HK-2 (cell line): ENCODE results near the gene OSBPL1A.
"Not testable (repeated sequence)": the region's sequence is repeated elsewhere in the genome, so short reads cannot be mapped to it uniquely, and the experiment has no call there.

Source experiments
- DNase-seq: peaks from one replicate; pipeline ENCODE4 v3.0.0-alpha.2; 2018; ENCODE audit not compliant: unreplicated experiment

Gene OSBPL1A

DNA sequence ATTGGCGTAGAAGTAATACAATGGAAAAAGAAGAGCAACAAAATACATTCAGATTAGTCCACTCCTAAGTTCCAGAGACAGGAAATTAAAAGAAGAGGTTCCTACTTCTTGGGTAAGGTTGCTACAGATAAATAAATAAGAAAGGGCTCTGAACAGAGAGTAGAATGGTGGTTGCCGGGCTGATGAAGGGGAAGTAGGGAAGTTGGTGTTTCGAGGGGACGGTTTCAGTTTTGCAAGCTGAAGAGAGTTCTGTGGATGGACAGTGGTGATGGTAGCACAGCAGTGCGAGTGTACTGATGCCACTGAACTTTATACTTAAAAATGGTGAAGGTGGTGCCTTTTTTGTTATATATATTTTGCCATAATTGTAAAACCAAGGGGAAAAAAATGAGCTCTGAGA, 210.6 kb downstream of the OSBPL1A start:
- no peak for DNase-seq

DNA sequence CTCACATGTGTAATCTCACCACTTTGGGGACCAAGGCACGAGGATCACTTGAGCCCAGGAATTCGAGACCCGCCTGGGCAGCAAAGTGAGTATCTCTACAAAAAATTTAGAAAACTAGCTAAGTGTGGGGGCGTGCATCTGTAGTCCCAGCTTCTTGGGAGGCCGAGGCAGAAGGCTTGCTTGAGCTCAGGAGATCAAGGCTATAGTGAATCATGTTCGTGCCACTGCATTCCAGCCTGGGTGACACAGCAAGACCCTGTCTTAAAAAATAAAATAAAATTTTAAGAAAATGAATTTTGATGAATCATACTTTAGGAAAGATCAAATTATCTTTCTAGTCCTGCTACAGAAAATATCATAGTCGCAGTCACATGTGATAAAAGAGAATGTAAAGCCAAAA, 211.8 kb downstream of the OSBPL1A start:
- DNase-seq: no peak

DNA sequence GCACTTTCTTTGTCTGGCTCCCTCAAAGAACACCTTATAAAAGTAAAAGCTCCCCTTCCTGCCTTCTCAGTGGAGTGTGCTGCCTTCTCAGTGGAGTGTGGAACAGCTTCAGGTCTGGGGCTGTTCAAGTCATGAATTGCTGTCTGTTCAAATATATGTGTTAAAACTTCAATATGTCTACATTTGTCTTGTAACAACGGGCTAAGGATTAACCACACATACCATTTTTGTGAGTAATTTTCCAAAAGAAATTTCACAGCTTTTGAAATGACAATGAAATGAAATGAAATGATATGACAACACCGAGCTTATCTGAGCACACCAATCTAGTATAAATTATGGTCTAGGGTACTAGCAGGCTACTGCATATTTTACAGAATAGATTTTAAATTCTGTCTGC, 215.8 kb downstream of the OSBPL1A start:
- DNase-seq: no peak

DNA sequence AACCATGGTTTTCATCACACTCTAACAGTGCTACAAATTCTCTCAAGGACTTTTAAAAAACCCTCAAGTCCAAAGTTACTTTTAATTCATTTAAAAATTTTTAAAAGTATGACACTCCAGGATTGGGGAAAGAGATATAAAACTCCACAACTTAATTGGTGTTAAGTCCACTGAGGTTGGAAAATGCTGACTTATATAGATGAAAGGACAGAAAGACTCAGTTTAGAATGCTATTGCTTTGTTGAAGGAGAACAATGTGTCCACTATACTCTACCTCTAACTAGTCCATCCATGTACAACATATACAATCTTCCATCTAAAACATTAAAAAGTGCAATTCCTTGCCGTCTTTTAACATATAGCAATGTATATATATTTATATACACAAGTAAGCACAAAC, 217.6 kb downstream of the OSBPL1A start:
- no peak for DNase-seq

DNA sequence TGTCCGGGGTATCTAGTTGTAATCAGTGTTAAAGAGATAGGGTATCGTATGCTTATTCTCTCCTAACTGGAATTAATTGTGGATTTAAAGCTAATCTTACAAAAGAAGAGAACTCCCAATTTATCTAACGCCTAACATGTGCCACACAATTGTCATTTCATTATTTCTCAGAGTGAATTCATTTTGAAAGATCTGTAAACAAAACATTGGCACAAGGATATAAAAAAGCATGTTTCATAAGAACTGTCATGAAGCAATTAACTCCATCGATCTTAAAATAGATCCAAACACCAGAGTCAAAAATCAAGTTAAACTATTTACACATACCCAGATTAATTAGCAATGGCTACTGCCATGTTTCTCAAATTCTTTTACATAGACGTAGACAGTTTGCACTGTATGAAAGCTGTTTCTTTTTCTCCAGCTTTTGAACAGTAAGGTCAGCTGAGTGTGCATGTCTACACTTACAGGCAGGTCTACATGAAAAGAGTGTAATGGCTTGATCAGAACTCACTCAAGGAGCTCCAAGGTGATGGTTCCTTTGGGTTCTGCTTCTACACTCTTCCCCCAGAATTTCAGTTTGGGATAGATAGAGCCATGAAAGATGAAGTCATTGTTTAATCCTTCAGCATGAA, 220.0 kb downstream of the OSBPL1A start:
- DNase-seq: no peak

DNA sequence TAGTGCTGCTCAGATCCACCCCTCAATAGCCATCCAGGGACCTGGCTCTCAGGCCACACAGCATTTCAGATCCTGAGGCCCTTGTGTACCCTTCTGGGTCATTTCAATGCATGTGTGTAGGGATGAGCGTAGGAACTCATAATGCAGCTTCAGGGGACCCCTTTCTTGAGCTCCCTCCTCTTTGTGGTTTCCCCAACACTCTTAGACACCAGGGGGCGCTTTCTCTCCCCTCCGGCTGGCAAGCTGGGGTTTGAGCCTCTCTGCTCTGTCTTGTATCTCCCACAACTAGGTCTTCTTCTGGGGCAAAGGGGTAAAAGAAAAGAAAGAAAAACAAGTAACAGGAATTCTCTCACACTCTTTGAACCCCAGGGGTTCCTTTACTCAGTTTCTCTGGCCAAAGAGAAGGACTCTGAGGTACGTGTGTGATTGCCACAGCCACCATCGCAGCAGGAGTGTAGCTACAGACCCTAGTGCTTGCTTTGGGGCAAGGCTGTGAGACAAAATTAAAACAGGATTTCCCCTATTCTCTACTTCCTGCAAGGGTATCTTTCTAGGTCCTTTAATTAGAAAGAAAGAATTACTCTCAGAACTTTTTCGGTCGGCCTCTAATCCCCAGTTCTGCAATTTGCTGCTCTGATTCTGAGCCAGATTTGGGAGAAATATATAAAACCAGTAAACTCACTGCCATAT, 220.8 kb downstream of the OSBPL1A start:
- peak; percentile 27 for DNase-seq

DNA sequence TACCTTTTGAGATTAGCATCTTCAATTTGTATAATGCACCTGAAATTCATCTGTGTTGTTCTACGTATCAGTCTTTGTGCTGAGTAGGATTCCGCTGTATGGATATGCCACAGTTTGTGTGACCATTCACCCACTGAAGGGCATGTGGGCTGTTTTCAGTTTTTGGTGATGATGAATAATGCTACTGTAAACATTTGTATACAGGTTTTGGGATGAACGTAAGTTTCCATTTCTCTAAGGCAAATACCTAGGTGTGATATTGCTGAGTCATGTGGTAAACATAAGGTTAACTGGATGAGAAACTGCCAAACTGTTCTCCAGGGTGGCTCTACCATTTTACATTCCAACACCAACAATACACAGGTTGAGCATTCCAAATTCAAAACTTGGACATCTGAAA, 223.6 kb downstream of the OSBPL1A start:
- no peak for DNase-seq

DNA sequence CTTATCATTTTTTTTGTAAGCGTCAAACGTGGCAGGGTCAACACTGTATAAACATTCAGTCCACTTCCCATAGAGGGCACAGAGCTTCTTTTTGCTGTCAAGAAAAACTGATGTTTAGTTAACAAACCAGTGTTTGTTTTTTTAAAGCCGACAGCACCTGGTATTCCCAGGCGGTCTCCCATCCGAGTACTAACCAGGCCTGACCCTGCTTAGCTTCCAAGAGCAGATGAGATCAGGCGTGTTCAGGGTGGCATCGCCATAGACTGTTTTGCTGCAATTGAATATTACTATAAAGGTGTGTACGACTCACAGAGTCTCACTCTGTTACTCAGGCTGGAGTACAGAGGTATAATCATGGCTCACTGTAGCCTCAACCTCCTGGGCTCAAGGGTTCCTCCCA, 227.3 kb downstream of the OSBPL1A start:
- no peak for DNase-seq

DNA sequence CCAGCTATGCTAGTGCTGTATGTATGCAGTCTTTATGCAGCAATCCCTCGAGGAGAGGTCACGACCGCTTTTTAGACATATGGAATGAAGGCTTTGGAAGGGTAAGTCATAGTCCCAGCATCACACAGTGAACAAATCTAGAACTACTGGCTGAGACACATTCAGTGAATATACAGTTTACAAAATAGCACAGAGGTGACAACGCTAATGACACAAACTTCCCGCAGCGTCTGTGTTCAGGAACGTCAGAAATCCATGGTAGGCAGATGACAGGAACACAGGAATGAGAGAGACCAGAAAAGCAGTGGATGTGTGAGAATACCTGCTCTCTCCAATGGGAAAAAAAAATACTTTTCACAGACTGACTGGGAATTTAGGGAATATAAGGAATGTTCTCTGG, 229.1 kb downstream of the OSBPL1A start:
- no peak for DNase-seq

DNA sequence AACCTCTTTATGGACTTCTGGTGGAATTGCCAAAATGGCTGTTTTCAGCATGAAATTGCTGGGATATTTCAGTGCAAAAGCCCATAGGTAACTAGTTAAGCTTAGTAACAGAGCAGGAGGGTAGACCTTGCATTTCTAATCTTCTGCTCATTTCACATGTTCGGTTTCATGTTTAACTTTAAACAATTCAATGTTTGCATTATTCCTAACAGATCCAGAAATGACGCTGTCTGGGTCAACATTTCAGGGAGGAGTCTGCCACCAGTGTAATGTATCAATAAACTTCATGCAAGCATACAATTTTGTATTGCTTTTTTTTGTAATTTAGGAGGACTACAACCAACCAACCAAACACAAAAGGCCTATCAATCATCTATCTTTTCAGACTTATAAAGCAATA, 236.3 kb downstream of the OSBPL1A start:
- DNase-seq: no peak

DNA sequence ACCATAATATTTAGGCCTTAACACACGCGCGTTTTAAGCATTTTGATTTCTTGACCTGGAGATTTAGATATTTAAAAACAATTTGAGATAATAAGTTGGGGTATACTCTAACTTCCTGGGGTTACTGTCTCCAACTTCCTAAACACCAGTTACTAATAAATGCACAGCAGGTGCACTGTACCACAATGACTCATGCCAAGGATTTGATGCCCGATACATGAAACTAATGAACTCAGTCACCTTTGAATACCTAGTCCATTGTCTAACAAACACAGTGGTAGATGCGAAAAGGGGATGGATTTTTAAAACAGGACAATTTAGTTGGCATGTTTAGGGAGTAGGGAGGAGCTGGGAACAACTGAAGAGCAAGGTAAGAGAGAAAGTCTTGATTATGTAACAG, 237.5 kb downstream of the OSBPL1A start:
- no peak for DNase-seq

DNA sequence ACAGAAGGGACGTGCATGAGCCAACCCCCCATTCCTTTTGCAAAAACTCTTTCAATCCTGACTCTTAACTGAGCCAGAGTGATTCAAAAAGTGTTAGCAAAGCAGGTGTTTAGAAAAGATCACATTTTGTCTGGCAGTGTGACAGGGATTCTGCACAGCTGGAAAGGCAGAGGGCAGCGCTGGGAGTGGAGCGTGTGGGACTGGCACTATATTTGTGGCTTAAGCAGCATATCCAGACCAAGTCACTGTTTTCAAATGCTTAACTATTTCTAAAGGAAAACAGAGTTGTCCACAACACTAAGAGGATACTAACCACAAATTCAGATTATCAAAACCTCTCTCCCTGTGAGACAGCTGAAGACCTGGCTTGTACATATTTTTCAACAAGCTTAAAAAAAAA, 239.8 kb downstream of the OSBPL1A start:
- no peak for DNase-seq

DNA sequence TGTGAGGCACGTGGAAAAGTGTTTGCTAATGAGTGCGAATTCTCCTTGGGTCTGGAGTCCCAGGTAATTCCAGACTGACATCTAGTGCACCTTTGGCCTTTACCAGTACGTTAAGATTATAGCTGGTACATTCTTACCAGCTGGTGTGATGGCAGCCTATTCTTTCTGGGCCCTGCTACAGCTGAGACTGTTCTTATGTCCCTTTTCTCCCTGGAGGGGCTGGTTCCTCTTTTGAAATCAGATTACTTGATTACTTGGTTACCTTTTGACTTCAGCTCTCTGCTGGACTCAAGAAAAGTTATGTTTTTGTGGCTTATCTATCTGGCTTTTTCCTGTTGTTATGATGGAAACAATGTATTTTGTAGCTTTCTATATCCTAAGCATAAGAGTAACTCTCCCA, 244.2 kb downstream of the OSBPL1A start:
- DNase-seq: no peak

DNA sequence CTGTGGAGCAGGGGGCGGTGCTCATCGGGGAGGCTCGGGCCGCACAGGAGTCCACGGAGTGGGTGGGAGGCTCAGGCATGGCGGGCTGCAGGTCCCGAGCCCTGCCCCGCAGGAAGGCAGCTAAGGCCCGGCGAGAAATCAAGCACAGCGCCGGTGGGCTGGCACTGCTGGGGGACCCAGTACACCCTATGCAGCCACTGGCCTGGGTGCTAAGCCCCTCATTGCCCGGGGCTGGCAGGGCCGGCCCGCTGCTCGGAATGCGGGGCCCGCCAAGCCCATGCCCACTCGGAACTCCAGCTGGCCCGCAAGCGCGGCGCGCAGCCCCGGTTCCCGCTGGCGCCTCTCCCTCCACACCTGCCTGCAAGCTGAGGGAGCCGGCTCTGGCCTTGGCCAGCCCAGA, 248.0 kb downstream of the OSBPL1A start:
- not testable (repeated sequence) for DNase-seq

DNA sequence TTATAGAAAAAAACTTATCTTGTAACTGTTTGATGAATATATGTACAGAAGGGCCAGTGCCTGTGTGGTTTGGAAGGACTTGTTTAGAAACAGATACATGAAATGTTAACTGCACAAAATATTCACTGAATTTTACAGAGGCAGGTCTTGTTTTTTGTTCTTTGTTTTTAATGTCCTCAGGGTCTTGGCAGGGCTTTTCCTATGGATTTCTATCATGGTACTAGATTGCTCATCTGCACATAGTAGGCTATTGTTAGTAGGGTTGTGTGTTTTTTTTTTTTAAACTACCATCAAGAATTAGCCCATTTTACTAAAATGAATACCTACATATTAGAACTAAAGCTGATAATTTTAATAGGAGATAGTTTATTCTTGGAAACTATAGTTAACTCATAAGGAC, 255.2 kb downstream of the OSBPL1A start:
- DNase-seq: no peak

DNA sequence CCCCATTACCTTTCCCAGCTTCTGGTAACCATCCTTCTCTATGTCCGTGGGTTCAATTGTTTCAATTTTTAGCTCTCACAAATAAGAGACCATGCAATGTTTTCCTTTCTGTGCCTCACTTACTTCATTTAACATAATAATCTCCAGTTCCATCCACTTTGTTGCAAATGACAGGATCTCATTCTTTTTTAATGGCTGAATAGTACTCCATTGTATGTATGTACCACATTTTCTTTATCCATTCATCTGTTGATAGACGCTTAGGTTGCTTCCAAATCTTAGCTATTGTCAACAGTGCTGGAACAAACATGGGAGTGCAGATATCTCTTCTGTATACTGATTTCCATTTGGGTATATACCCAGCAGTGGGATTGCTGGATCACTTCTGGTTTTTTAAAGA, 256.9 kb downstream of the OSBPL1A start:
- no peak for DNase-seq

DNA sequence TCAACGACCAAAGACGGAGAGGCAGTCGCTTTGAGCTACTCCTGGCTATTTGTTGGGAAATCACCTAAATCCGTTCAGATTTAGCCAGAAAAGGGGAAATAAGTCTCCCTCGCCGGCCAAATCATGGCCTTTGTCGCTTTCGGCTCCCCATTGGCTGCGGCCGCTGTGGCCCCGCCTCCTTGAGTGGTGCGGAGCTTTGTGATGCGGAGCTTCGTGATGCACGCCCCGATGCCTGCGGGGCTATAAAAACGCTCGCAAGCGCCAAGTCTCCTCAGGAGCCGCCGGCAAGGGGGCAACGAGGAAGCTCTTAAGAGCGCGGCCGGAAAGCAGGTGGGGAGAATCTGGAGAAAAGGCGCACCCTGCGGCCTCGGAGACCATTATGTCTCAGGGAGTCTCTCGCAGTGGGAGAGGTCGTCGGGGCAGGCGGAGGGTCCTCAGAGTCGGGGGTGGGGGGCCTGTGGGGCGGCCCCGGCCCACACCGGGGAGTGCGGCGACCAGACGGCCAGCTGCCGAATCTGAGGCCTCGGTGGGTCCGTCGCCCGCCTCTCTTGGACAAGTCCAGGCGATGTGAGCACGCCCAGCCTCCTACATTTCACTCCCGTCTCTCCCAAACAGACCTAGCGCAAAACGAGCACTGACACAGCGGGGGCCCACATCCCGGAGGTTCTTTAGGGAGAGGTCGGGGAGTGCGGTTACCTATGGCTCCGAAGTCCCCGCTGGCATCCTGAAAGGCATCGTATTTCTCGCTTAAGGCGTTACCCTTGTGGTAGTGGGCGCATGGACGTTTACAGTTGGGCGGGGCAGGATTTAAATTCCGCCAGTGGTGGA, 258.6 kb downstream of the OSBPL1A start, which contains the start of gene CABYR:
TSS of gene CABYR (plus strand) at position 274 of the 828 bp plus-strand sequence. CDS start 4,053 bp downstream, outside the sequence.
- DNase-seq: peak; percentile 73

DNA sequence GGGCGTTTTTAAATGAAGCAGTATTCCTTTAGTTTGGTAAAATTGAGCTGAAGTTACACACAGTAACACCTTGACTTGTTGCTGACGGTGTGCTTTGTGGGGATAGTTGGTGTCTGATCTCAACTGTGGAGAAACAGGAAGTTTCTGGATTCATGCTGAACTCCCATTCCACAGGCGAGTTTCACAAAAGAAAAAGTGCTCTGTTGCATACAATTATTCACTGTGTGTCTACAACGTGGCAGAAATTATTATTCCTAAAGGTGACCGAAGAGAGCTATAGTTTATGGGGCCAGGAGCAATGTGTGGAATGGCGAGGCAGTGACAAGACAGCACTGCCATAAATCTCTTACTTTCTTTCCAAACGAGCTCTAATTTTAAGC, 259.2 kb downstream of the OSBPL1A start:
- DNase-seq: no peak

DNA sequence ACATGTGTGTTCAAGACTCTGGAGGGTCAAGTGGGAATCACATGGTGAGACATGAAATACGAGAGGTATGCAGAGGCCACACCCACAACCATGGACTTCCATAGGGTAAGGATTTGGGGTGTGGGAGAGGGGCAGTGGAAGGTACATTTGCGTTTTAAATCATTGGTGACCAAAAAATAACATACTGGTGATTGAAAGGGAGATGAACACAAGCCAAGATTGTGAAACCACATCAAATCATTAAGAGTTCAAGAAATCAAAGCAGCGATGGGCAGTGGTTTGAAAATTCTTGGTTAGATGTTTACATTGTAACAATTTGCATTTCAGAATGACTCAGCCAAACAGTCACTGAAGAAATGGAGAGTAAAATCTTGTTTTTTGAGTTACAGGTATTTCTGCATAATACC, 260.7 kb downstream of the OSBPL1A start:
- no peak for DNase-seq

DNA sequence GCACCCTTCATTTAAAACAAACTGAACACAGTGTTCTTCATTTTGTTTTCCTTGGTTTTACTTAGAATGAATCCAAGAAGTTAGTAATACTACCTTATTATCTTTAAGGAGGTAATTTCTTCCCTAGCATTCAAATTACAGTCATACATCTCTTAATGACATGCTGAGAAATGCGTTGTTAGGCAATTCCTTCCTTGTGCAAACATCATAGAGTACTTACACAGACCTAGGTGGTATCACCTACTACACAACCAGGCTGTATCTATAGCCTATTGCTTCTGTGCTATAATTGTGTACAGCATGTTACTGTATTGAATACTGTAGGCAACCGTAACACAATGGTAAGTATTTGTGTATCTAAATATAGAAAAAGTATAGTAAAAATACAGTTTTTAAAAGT, 267.1 kb downstream of the OSBPL1A start:
- DNase-seq: no peak

DNA sequence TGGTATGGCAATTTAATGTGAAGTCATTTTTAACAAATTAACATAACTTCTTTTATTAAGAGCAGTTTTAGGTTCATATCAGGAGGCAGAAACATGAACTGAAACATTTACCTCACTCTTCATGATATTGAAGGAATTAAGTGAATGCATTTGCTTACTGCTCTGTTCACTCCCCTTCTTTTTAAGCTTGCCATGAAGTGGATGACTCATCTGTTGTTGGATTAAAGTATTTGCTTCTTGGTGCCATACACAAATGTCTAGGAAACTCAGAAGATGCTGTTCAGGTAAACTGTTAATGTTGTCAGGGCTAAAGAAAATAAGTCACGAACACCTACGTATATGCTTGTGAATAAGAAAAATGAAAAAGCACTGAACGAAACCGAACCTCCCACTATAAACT, 268.9 kb downstream of the OSBPL1A start:
- no peak for DNase-seq

DNA sequence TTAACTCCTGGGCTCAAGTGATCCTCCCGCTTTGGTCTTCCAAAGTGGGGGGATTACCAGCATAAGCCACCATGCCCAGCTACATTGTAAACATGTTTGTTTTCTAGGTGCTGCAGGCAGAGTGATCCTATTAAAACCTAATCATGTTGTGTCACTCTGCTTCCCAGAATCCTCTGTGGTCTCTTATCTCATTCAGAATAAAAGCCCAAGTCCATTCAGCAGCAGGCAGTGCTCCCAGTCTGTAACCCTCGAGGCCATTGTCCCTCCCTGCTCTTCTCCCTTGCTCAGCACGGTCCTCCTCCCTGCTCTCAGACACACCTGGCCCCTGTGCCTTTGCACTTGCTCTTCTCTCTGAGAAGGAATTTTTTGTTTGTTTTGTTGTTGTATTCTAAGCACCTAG, 269.9 kb downstream of the OSBPL1A start:
- DNase-seq: no peak
